ENCODE data around the gene HDDC2.

Gene HDDC2

DNA sequence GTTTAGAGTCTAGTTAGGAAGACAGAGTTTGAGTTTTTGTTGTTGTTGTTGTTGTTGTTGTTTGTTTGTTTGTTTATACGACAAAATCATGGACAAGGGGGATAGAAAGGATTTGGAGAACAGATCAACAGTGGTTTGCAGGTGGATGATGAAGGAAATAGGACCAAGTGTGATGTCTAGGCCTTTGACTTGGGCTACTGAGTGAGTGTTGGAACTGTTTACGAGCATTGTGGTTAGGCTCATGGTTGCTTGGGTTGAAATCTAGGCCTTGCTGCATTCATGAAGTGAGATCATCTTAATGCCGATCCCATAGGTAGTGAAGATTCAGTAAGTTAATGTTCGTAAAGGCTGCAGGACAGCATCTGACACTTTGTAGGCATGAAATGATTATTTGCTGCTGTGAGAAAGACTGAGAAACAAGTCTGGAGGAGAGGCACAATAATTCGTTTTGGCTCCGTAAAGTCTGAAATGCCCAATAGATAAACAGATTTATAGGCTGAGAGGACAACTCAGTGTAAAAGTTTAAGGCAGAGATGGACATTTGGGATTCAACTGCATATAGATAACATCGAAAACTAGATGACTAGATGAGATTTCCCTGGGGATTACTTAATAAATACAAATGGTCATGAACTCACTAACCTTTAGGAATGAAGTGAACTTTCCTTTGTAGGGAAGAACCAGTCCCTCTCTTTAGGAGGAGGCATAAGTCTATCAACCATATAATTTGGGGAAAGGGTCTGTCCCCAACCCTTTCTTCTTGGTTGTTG is 70.0 kb downstream of the HDDC2 start:
- TF ChIP-seq, protein P1, sequence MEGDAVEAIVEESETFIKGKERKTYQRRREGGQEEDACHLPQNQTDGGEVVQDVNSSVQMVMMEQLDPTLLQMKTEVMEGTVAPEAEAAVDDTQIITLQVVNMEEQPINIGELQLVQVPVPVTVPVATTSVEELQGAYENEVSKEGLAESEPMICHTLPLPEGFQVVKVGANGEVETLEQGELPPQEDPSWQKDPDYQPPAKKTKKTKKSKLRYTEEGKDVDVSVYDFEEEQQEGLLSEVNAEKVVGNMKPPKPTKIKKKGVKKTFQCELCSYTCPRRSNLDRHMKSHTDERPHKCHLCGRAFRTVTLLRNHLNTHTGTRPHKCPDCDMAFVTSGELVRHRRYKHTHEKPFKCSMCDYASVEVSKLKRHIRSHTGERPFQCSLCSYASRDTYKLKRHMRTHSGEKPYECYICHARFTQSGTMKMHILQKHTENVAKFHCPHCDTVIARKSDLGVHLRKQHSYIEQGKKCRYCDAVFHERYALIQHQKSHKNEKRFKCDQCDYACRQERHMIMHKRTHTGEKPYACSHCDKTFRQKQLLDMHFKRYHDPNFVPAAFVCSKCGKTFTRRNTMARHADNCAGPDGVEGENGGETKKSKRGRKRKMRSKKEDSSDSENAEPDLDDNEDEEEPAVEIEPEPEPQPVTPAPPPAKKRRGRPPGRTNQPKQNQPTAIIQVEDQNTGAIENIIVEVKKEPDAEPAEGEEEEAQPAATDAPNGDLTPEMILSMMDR (IDR thresholded peaks at IDR 0.05): no peak
- H3K4me3 ChIP-seq: no peak overlapping the region
- DNase-seq (ENCODE audit: low spot score): no peak
- no peak overlapping the region for H3K27ac ChIP-seq

DNA sequence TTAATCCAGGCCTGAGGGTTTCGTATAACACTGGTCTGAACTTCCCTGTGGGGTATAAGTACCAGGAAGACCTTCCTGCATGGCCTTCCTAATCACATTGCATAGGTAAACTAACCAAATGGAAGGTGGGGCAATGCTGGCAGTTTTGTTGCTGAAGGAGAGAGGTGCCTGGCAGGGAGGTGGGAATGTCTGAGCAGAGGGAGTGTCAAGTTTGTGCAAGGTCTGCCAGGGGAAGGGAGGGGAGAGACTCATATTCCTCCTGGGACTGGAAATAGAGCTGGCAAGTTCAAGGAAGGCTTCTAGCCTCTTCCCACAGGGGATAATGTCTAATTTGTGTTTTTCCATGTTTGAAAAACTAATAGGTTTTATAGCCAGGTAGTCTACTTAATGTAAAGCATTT is 70.6 kb downstream of the HDDC2 start:
- no peak overlapping the region for H3K4me3 ChIP-seq
- TF ChIP-seq, protein P1 (IDR thresholded peaks at IDR 0.05): no peak
- H3K27ac ChIP-seq: no peak overlapping the region
- DNase-seq (ENCODE audit: low spot score): no peak

DNA sequence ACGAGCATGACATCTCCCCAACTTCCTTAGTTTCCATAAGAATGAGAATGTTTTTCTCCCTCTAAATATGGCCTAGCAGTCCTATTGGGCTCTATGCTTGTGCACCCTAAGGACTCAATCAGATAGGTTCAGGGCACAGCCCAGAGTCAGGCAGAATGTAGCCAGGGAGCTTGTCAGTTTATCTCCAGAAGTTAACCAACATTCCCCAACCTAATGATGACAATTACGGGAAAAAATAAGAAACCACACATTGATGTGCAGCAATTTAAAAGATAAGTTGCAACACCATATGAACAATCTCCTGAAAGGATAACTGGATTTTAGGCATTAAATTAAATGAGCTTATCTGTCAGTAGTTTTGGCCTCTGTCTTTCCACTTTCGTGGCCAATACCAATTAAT is 71.1 kb downstream of the HDDC2 start:
- H3K27ac ChIP-seq: no peak overlapping the region
- no peak for DNase-seq (ENCODE audit: low spot score)
- TF ChIP-seq, protein P1 (IDR thresholded peaks at IDR 0.05): no peak

DNA sequence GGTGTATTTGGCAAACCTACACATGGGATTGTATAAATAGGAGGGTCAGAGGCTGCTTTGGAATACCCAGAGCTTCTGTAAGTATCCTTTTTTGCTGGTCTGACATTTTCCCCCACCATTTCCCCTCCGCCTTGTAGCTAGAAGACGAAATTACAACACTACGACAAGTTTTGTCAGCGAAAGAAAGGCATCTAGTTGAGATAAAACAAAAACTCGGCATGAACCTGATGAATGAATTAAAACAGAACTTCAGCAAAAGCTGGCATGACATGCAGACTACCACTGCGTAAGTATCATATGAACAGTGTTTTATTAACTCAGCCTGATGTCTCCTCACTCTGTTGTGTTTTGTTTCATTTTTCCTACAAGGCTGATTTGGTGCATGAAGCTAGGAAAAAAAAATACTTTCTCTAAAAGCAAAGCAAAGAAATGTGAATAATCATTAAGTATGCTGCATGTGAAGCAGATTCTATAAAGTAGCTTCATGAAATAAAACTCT is 72.7 kb downstream of the HDDC2 start:
- Histone ChIP-seq H3K4me3 (peak overlapping the region; percentile 59), H3K27ac (peak overlapping the region in 1 of 2 donors; percentile 23)
- TF ChIP-seq, protein P1 (IDR thresholded peaks at IDR 0.05): no peak
- DNase-seq (ENCODE audit: low spot score): no peak

More for the DNA sequence above, 71.1 kb downstream of the HDDC2 start:
- H3K4me3 ChIP-seq: no peak overlapping the region

DNA sequence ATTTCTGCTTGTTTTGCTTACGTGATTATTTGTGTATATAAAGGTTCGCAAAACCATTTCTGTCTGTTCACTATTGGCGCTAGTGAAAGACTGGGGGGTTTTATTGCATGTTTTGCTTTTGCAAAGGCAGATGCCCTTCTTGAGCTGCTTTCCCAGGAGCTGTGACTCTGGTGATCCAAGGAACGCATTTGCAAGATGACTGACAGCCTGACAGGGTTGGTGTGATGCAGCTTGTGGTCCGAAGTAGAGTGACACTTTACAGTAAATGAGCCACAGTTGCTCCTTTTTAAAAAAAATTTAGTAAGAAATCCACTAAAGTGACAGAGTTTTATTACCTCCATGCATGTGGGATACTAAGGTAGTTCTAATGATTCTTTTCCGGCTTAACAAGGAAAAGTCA is 74.5 kb downstream of the HDDC2 start:
- TF ChIP-seq, protein P1 (IDR thresholded peaks at IDR 0.05): no peak
- DNase-seq (ENCODE audit: low spot score): no peak
- H3K27ac ChIP-seq: no peak overlapping the region
- no peak overlapping the region for H3K4me3 ChIP-seq
